ENCODE measurements around the gene HNRNPUL1.

HNRNPUL1 gene

DNA sequence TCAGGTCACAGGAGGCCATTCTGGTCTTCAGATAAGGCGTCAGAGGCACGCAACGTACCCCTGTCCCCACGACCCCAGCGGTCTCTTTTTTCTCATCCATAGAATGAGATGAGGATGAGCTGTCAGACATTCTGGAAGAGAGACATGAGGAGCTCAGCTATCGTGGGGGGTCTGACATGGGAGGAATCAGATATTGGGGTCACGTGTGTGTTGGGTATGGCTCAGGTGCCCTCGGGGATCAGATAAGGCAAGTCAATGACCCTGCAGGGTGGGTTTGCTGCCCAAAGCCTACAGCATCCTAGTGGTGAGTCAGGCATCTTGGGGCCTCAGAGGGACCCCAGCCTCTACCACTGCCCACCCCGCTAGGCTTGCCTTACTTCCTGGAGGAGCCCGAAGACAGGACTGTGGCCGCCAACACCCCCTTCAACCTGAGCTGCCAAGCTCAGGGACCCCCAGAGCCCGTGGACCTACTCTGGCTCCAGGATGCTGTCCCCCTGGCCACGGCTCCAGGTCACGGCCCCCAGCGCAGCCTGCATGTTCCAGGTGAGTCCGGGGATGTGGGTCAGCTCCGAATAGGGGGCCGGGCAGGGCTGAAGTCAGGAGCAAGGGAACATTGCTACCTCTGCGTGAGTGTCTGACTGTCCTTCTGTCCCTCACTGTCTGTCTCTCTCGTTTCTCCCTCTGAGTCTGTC lies 42.5 kb upstream of the HNRNPUL1 start:
- TF ChIP-seq, protein P1, sequence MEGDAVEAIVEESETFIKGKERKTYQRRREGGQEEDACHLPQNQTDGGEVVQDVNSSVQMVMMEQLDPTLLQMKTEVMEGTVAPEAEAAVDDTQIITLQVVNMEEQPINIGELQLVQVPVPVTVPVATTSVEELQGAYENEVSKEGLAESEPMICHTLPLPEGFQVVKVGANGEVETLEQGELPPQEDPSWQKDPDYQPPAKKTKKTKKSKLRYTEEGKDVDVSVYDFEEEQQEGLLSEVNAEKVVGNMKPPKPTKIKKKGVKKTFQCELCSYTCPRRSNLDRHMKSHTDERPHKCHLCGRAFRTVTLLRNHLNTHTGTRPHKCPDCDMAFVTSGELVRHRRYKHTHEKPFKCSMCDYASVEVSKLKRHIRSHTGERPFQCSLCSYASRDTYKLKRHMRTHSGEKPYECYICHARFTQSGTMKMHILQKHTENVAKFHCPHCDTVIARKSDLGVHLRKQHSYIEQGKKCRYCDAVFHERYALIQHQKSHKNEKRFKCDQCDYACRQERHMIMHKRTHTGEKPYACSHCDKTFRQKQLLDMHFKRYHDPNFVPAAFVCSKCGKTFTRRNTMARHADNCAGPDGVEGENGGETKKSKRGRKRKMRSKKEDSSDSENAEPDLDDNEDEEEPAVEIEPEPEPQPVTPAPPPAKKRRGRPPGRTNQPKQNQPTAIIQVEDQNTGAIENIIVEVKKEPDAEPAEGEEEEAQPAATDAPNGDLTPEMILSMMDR (IDR thresholded peaks at IDR 0.05; ENCODE audit: borderline replicate concordance, insufficient read depth, low read depth, low read length), result no peak
- H3K4me3 ChIP-seq (ENCODE audit: low read depth, low read length), result no peak overlapping the region

DNA sequence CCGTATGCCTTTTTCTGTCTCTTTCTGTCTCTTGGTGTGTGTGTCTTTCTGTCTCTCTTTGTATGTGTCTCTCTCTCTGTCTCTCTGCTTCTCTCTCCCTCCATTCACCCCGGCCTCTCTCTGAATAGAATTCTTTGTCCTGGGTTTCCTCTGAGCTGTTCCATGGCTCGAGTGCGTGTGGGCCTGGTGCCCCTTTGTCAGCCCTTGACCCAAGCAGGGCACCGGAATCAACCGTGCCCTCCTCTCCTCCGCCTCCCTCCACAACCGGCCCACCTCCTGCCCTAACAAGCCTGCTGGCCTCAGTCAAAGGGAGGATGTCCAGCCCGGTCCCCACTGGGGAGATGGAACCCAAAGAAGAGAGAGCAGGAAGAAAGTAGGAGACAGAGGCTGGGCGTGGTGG lies 41.9 kb upstream of the HNRNPUL1 start:
- H3K4me3 ChIP-seq (ENCODE audit: low read depth, low read length), result no peak overlapping the region
- TF ChIP-seq, protein P1 (IDR thresholded peaks at IDR 0.05; ENCODE audit: borderline replicate concordance, insufficient read depth, low read depth, low read length), result no peak

DNA sequence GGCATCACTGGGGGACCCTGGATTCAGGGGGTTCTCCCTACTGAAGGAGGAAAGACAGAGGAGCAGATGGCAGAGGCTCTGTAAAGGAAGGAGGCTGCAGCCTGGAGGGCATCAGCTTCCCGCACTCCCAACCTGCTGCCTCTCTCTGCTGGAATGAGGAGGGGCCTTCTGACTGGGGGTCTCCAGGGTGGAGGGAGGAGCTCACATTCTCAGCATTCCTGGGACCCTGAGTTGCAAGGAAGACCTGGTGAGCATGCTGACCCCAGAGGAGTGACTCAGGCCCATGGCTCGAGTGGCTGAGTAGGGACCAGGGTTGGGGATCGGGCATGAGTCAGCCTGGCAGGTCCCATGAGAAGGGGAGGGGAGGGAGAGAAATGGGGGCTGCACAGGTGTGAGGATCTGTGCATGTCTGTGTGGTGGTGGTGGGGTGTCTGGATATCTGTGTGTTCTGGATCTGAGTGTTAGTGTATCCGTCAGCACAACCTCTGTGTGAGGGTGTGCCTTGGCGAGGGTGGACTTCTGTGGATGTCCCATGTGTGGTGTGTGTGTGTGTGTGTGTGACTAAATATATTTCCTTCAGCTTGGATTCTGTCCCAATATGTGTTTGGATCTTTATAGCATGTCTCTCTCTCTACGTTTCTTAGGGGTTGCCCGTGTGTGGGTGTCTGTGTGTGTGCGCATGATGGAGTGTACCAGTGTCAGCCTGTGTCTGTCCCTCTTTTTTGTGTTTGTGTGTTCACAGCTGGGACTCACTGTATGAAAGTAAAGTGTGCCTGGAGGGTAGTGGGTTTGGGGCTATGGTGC lies 40.5 kb upstream of the HNRNPUL1 start:
- no peak overlapping the region for H3K4me3 ChIP-seq (ENCODE audit: low read depth, low read length)
- TF ChIP-seq, protein P1 (IDR thresholded peaks at IDR 0.05; ENCODE audit: borderline replicate concordance, insufficient read depth, low read depth, low read length), result no peak

DNA sequence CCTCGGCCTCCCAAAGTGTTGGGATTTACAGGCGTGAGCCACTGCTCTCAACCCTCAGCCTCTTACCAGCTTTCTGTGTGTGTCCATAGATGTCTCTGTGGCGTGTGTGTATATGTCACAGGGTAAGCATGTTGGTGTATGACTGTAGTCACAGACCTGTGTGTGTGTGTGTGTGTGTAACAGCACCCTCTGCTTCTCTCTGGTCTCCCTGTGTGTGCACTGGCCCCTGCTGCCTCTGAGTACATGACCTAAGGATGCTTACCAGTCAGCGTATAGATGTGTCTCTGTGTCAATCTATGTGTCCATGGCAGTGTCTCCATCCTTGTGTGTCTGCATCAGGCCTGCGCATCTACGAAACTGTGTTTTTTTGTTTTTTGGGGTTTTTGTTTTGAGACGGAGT lies 39.5 kb upstream of the HNRNPUL1 start:
- TF ChIP-seq, protein P1 (IDR thresholded peaks at IDR 0.05; ENCODE audit: borderline replicate concordance, insufficient read depth, low read depth, low read length), result no peak
- no peak overlapping the region for H3K4me3 ChIP-seq (ENCODE audit: low read depth, low read length)

DNA sequence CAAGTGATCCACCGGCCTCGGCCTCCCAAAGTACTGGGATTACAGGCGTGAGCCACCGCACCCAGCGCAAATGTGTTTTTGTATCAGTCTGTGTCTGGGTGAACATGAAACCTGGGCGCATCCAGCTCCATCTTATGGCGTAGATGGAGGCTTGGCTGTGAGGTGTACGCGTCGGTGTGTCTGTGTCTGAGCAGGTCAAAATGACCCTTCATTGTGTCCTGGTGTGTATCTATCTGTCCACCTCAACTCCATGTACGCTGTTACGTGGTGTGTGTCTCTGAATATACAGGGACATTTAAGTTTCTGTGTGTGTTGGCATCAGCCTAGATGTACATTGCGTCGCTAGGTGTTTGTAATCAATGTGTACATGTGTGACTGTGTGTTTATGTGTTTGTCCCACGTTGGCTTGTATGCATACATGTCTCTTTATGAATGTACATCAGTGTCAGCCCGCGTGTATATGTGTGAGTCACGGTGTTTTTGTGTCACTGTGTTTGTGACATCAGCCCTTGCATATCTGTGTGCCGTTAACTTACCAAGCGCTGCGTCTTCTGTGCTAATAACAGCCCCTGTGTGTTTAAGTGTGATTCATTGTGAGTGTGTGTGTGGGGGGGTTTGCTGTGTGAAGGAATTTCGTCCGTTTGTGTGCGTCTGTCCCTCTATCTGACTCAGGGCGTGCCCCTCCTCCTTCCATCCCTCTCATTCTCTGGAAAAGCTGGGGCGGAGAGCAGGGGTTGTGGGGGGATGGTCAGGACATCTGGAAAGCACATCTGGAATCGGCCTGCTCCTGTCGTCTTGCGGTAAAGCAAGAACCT lies 38.7 kb upstream of the HNRNPUL1 start:
- no peak overlapping the region for H3K4me3 ChIP-seq (ENCODE audit: low read depth, low read length)
- TF ChIP-seq, protein P1 (IDR thresholded peaks at IDR 0.05; ENCODE audit: borderline replicate concordance, insufficient read depth, low read depth, low read length), result no peak

DNA sequence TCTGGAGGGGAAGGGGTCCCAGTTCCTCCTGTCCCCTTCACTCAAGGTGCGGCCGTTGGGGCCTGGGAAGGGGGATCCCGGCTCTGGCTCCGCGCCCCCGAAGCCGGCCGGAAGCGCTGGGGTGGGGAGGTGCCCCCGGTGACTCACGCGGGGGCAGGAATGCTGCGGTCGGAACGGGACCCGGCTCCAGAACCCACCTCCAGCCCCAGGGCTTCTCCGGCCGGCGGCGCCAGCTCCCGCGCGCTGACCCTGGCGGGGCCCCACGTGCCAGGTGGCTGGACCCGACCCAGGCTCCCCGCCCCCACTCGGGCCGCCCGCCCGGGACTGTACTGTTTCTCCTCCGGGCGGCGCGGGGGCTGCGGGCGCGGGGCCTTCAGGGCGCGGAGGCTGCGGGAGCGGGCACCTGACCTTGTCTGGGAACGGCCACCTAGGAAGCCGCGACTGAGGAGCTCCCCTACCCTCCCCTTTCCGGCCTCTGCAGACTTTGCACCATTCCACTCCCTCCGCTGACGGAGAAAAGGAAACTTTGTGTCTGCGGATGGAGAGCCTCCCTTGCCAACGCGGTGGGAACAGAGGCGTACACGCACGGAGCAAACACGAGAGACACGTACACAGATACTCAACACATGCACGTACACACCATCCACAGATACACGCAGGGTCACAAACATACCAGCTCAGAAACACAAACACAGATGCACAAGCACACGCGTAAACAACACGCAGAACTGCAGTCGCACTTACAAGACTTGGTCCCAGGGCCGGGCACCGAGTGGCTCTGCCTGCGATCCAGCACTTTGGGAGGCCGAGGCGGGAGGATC lies 37.9 kb upstream of the HNRNPUL1 start:
- H3K4me3 ChIP-seq (ENCODE audit: low read depth, low read length), result no peak overlapping the region
- TF ChIP-seq, protein P1 (IDR thresholded peaks at IDR 0.05; ENCODE audit: borderline replicate concordance, insufficient read depth, low read depth, low read length), result no peak

Measured in GM12875 (cell line).